ENCODE data around the gene XDH. TPM values are rescaled to one million over a fixed set of nuclear protein-coding genes. Genes with fewer than 3 reads are reported as not detected.

Gene XDH
- total and polyA plus RNA-seq, 3 donors from 2014 or later = 0.21 to 1.5 (median 0.43) TPM

DNA sequence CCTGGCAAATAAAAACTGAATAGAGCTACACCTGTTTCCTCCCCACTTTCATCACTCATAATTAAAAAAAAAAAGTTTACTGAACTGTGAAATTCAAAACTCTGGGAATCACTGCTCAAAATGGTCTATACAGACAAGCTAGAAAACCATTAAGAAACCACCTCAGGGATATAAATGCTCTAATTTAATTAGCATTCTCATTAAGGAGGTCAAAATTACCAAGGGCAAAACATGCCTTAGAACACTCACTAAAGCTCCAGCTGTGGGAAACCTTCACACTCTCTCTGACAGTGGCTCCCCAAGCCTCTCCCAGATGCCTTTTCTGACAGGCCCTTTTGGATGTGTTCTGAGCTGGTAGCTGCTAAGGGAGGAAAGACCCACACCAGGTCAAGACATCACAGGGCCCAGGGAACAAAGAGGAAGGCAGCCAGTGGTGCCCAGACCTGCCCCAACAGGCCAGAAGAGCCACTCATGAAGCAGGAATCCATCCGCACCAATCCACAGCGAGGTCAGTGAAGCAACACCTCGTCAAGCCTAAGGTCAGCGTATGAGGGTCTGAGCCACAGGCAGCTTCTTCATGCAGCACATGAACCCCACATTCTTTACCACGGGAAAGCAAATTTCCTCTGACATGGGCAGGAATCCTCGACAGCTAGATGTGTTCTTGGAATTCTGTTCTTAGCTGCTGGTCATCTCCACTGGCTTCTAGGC, 35.6 kb downstream of the XDH start:
- 80 to 91% methylated on average over 6 of the region's 6 CpGs for WGBS, 2 donors
- TF ChIP-seq, protein P1, sequence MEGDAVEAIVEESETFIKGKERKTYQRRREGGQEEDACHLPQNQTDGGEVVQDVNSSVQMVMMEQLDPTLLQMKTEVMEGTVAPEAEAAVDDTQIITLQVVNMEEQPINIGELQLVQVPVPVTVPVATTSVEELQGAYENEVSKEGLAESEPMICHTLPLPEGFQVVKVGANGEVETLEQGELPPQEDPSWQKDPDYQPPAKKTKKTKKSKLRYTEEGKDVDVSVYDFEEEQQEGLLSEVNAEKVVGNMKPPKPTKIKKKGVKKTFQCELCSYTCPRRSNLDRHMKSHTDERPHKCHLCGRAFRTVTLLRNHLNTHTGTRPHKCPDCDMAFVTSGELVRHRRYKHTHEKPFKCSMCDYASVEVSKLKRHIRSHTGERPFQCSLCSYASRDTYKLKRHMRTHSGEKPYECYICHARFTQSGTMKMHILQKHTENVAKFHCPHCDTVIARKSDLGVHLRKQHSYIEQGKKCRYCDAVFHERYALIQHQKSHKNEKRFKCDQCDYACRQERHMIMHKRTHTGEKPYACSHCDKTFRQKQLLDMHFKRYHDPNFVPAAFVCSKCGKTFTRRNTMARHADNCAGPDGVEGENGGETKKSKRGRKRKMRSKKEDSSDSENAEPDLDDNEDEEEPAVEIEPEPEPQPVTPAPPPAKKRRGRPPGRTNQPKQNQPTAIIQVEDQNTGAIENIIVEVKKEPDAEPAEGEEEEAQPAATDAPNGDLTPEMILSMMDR (IDR thresholded peaks at IDR 0.05) = no peak

DNA sequence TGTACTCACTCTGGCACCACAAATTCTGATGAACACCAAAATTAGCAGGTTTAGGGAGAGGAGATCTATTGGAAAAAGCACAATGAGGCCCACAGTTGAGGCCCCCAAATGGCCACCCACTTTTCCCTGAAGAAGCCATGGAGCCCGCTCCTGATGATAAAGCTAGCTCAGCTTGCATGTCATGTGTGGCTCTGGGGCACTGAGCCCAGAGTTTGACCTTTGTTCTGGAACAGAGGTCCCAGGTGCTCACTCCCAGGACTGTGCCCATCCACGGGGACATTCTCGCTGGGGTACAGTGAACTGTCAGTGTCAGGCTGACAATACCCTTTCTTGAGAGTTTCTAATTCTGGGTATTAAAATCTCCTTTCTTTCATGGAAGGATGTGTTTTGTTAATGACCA, 36.2 kb downstream of the XDH start:
- H3K27me3 ChIP-seq = no peaks in the 10 kb centered on the region
- DNase-seq = no peak
- intact Hi-C loops (cut with DNase I; ENCODE audit: low total_unique reads) = no loop called here
- no peaks in the 10 kb centered on the region for H3K36me3 ChIP-seq (ENCODE audit: low read depth, missing control alignments)
- no peak overlapping the region for H3K4me3 ChIP-seq
- 91 to 93% methylated on average over 3 of the region's 3 CpGs for WGBS, 2 donors
- no peak overlapping the region for H3K27ac ChIP-seq
- TF ChIP-seq, protein P1 (IDR thresholded peaks at IDR 0.05) = no peak
- no peak for TF ChIP-seq POLR2A (IDR thresholded peaks at IDR 0.05)
- no peaks in the 10 kb centered on the region for H3K9me3 ChIP-seq
- no peaks in the 10 kb centered on the region for H3K4me1 ChIP-seq

More for the DNA sequence above, 35.6 kb downstream of the XDH start:
- no peak for DNase-seq
- Histone ChIP-seq H3K4me1 (no peaks in the 10 kb centered on the region), H3K9me3 (no peaks in the 10 kb centered on the region), H3K4me3 (no peak overlapping the region), H3K27me3 (no peaks in the 10 kb centered on the region), H3K27ac (no peak overlapping the region), H3K36me3 (ENCODE audit: low read depth, missing control alignments) (no peaks in the 10 kb centered on the region)
- intact Hi-C loops (cut with DNase I; ENCODE audit: low total_unique reads) = no loop called here

DNA sequence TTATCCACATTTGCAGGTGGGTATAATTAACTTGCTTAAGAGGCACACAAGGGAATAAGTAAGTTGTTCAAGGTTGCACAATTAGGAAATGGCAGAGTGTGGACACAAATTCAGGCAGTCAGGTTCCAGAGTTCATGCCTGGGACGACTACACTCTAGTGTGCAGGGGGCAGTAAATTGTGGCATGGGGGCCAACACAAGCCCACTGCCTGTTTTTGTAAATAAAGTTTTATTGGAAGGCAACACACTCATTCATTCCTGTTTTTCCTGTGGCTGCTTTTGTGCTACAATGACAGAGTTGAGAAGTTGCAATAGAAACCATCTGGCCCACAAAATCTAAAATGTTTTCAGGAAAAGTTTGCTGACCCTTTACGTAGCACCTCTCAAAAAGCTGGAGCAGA, 41.4 kb downstream of the XDH start:
- TF ChIP-seq, protein P1 (IDR thresholded peaks at IDR 0.05) = no peak
- no peak for TF ChIP-seq POLR2A (IDR thresholded peaks at IDR 0.05)

GRCh38 chr2:31372097-31372496, 42.4 kb downstream of the XDH start:
- intact Hi-C loops (cut with DNase I; ENCODE audit: low total_unique reads) = no loop called here
- no peak for TF ChIP-seq POLR2A (IDR thresholded peaks at IDR 0.05)
- TF ChIP-seq, protein P1 (IDR thresholded peaks at IDR 0.05) = no peak
- H3K27ac ChIP-seq = no peak overlapping the region
- H3K27me3 ChIP-seq = no peaks in the 10 kb centered on the region
- H3K4me3 ChIP-seq = no peak overlapping the region
- H3K36me3 ChIP-seq (ENCODE audit: low read depth, missing control alignments) = no peaks in the 10 kb centered on the region
- H3K9me3 ChIP-seq = no peaks in the 10 kb centered on the region
- no peak for DNase-seq
- H3K4me1 ChIP-seq = no peaks in the 10 kb centered on the region
- 89 to 92% methylated on average over 3 to 10 of the region's 10 CpGs for WGBS, 2 donors

More for the DNA sequence above, 41.4 kb downstream of the XDH start:
- no peak for DNase-seq
- 76 to 83% methylated on average over 2 of the region's 2 CpGs for WGBS, 2 donors
- intact Hi-C loops (cut with DNase I; ENCODE audit: low total_unique reads) = no loop called here
- Histone ChIP-seq H3K4me1 (no peaks in the 10 kb centered on the region), H3K27ac (no peak overlapping the region), H3K4me3 (no peak overlapping the region), H3K9me3 (no peaks in the 10 kb centered on the region), H3K36me3 (ENCODE audit: low read depth, missing control alignments) (no peaks in the 10 kb centered on the region), H3K27me3 (no peaks in the 10 kb centered on the region)

GRCh38 chr2:31371691-31372090, 42.9 kb downstream of the XDH start:
- DNase-seq = no peak
- intact Hi-C loops (cut with DNase I; ENCODE audit: low total_unique reads) = no loop called here
- TF ChIP-seq POLR2A (IDR thresholded peaks at IDR 0.05) = no peak
- TF ChIP-seq, protein P1 (IDR thresholded peaks at IDR 0.05) = no peak
- Histone ChIP-seq H3K27ac (no peak overlapping the region), H3K36me3 (ENCODE audit: low read depth, missing control alignments) (no peaks in the 10 kb centered on the region), H3K4me3 (no peak overlapping the region), H3K27me3 (no peaks in the 10 kb centered on the region), H3K9me3 (no peaks in the 10 kb centered on the region), H3K4me1 (no peaks in the 10 kb centered on the region)
- 71 to 72% methylated on average over 3 of the region's 3 CpGs for WGBS, 2 donors
